Measurements from ENCODE around the gene SDCBP2. TPM values are rescaled to one million over a fixed set of nuclear protein-coding genes. Genes with fewer than 3 reads are reported as not detected.

SDCBP2 gene, protein sequence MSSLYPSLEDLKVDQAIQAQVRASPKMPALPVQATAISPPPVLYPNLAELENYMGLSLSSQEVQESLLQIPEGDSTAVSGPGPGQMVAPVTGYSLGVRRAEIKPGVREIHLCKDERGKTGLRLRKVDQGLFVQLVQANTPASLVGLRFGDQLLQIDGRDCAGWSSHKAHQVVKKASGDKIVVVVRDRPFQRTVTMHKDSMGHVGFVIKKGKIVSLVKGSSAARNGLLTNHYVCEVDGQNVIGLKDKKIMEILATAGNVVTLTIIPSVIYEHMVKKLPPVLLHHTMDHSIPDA
- total RNA-seq = 10 to 100 TPM in 1 of 7 donors, 1 to 10 TPM in 6; 2.7 to 34.7 (median 4.0) TPM
- 1 to 10 TPM in 1 of 2 donors, under 1 TPM in 1; 0.92 to 3.4 TPM for polyA plus RNA-seq
- long read RNA-seq, donor 1, partial matches to known transcripts = 6 of 31 reads
- long read RNA-seq, donor 1, other reads (novel, unspliced or antisense) = 24 of 31 reads
- long read RNA-seq, donor 2 = 0 reads
- long read RNA-seq, donor 3, partial matches to known transcripts = 1 of 9 reads
- long read RNA-seq, donor 3, other reads (novel, unspliced or antisense) = 5 of 9 reads

DNA sequence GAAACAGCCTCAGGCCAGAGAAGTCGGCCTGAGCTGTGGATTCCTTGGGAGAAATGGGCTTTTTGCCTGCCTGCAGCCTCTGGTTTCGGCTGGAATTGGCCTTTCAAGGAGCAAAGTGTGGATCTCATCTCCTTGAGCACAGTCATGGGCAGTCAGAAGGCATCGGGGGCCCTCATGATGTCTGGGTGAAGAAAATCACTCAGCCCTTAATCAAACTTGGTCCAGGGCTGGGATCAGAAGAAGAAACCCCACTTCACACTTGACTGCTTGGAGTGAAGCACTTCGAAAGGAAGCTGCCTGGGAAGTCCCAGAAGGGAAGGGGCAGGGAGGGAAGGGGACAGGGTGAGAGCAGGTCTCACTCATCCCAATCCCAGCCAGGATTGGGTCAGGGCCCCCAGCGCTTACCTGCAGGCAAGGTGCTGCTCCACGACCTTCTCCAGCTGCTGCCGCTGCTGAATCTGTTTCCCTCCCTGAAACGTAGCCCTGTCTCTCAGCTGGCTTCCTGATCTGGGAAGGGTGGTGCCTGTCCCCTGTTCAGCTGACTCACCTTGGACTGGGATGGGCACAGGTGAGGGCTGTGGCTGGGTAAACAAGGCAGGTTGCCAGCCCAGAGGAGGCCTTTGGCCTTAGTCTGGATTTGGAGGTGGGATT is at the start of gene SDCBP2:
Gene SDCBP2, minus strand, starts transcription at position 460 of the 651 bp plus-strand sequence. CDS start 8,723 bp downstream, outside the sequence.
- intact Hi-C loops (cut with DNase I) = loop anchor here in 2 of 4 donors (5.0 to 10.0 kb wide), 2 partner anchors 63 to 776 kb away; partner anchors contain the start of genes FKBP1A (in 2 of the 2) and STK35 (in 1 of the 2)
- no peaks in the 10 kb centered on the region for H3K27me3 ChIP-seq
- H3K36me3 ChIP-seq = no peaks in the 10 kb centered on the region
- peaks cover 26% of the 10 kb centered on the region for H3K4me1 ChIP-seq (ENCODE audit: insufficient read depth)
- TF ChIP-seq CTCF (IDR thresholded peaks at IDR 0.05) (no peak), EP300 (IDR thresholded peaks at IDR 0.05) (no peak), POLR2A (IDR thresholded peaks at IDR 0.05) (no peak)
- H3K9me3 ChIP-seq = no peaks in the 10 kb centered on the region
- peak within 1 kb of the TSS; percentile 80 to 97 for H3K27ac ChIP-seq
- no peak within 1 kb of the TSS for H3K4me3 ChIP-seq
- WGBS, 3 donors = 81 to 91% (median 85%) methylated on average over 8 of the region's 8 CpGs
- DNase-seq = peak in 1 of 5 donors; percentile 26

DNA sequence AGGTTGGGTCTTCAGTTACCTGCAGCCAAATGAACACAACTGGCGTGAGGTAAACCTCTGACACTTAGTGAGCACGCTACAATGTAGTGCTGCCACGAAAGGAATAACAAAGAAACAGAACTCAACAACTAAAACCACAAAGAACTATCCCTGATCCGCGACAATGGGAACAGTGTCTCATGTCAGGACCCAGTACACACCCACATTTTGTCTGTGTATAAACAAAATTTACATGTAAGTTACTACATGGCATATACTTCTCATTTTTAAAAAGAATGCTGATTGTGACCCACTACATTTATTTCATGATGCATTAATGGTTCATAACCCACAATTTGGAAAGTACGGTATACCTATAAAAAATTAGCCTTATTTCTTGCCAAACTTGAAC is 49.8 kb upstream of the SDCBP2 start:
- no peak for DNase-seq
- no peaks in the 10 kb centered on the region for H3K27me3 ChIP-seq
- H3K36me3 ChIP-seq = no peaks in the 10 kb centered on the region
- H3K9me3 ChIP-seq = no peaks in the 10 kb centered on the region
- H3K4me1 ChIP-seq (ENCODE audit: insufficient read depth) = peaks cover 7% of the 10 kb centered on the region
- 90 to 94% (median 91%) methylated on average over 6 of the region's 6 CpGs for WGBS, 3 donors
- H3K4me3 ChIP-seq = no peak overlapping the region
- intact Hi-C loops (cut with DNase I) = no loop called here
- H3K27ac ChIP-seq = no peak overlapping the region
- TF ChIP-seq EP300 (IDR thresholded peaks at IDR 0.05) (no peak), CTCF (IDR thresholded peaks at IDR 0.05) (no peak), POLR2A (IDR thresholded peaks at IDR 0.05) (no peak)

DNA sequence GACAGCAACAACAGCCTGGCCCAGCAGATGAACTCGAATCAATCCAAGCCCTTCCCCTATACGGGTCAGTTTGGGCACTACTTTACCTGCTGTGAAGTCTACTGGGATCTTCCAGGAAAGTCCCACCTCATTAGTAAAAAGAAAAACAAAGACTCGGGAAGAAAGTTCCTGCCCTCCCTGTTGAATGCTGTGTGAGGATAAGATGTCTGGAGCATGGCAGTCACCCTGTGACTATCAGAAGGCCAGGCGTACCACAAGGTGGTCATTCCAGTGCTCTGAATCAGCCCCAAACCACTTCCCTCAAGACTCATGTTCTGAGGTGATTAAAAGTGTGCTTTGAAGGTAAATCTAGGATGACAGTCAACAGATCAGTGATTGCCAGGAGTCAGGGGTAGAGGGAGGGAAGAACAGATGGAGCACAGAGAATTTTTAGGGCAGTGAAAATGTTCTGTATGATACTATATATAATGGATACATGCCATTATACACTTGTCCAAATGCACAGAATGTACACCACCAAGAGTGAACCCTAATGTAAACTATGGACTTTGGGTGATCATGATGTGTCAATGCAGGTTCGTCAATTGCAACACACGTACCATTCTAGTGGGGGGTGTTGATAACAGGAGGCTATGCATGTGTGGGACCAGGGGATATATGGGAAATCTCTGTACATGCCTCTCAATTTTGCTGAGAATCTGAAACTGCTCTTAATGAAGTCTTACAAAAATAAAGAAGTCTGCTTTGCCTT is 49.2 kb upstream of the SDCBP2 start:
- DNase-seq = no peak
- Histone ChIP-seq H3K27ac (no peak overlapping the region), H3K4me1 (ENCODE audit: insufficient read depth) (peaks cover 7% of the 10 kb centered on the region), H3K4me3 (no peak overlapping the region), H3K9me3 (no peaks in the 10 kb centered on the region), H3K36me3 (no peaks in the 10 kb centered on the region), H3K27me3 (no peaks in the 10 kb centered on the region)
- intact Hi-C loops (cut with DNase I) = no loop called here
- WGBS, 3 donors = 74 to 77% (median 75%) methylated on average over 6 of the region's 6 CpGs
- TF ChIP-seq CTCF (IDR thresholded peaks at IDR 0.05) = no peak

DNA sequence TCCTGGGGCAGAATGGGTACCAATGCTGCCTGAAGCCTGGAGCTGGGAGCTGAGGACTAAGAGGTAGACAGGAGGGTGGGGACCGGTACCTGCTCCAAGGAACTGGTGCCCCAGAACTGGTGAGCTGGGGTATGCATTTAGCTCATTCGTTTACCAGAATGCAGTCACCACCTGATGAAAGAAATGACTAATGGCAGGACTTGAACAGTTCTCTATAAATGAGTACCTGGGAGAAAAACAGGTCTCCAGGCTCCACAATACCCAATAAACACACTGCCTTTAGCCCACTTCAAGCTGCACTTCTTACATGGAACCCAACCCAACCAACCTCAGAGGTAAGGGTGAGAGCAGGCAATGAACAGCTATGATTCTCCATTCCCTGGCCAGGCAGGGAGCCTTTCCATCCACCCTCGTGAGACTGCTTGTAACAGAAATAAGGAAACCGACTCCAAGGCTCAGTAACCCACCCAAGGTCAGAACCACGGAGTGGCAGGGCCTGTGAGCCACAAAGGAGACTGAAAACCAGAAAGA is 48.5 kb upstream of the SDCBP2 start:
- Histone ChIP-seq H3K27ac (no peak overlapping the region), H3K4me3 (no peak overlapping the region), H3K9me3 (no peaks in the 10 kb centered on the region), H3K27me3 (no peaks in the 10 kb centered on the region), H3K36me3 (no peaks in the 10 kb centered on the region), H3K4me1 (ENCODE audit: insufficient read depth) (peaks cover 4% of the 10 kb centered on the region)
- 69 to 87% (median 81%) methylated on average over 5 of the region's 5 CpGs for WGBS, 3 donors
- intact Hi-C loops (cut with DNase I) = no loop called here
- TF ChIP-seq POLR2A (IDR thresholded peaks at IDR 0.05) (no peak), CTCF (IDR thresholded peaks at IDR 0.05) (no peak), EP300 (IDR thresholded peaks at IDR 0.05) (no peak)
- DNase-seq = no peak

Data from ovary (tissue), 10 donors.